Stimulated activated CD8-positive, alpha-beta memory T cell treated with anti-CD3 and anti-CD28 coated beads, Interleukin-7, amount 100 ng/mL, for 4 hours (primary cell): ENCODE results near the gene OAF.
"Not testable (repeated sequence)": the region's sequence is repeated elsewhere in the genome, so short reads cannot be mapped to it uniquely, and the experiment has no call there.

Experiments
- DNase-seq, 2 donors: peaks; one replicate each; pipeline ENCODE4 v3.0.0-alpha.2; 2020; ENCODE audit warnings: low read depth in 2 of 2

OAF gene

GRCh38 chr11:120240866-120241265 lies 30.0 kb downstream of the OAF start:
- DNase-seq: no peak

GRCh38 chr11:120241277-120241676 lies 30.4 kb downstream of the OAF start:
- no peak for DNase-seq

- DNase-seq: no peak
Observed at GRCh38 chr11:120243221-120243620, 32.4 kb downstream of the OAF start.

GRCh38 chr11:120244476-120245365 lies 33.9 kb downstream of the OAF start:
- DNase-seq: no peak

GRCh38 chr11:120245434-120245833 lies 34.6 kb downstream of the OAF start:
- no peak for DNase-seq

- no peak for DNase-seq
Observed at GRCh38 chr11:120248551-120249278, 37.9 kb downstream of the OAF start.

GRCh38 chr11:120249279-120250262 lies 38.7 kb downstream of the OAF start:
- DNase-seq: no peak

- DNase-seq: not testable (repeated sequence)
Observed at GRCh38 chr11:120253377-120253776, 42.5 kb downstream of the OAF start.

GRCh38 chr11:120254788-120255518 lies 44.1 kb downstream of the OAF start:
- DNase-seq: no peak

GRCh38 chr11:120255519-120255866 lies 44.7 kb downstream of the OAF start:
- DNase-seq: no peak

GRCh38 chr11:120256178-120256577 lies 45.3 kb downstream of the OAF start:
- no peak for DNase-seq

- no peak for DNase-seq
Observed at GRCh38 chr11:120256779-120257178, 45.9 kb downstream of the OAF start.

GRCh38 chr11:120257346-120257745 lies 46.5 kb downstream of the OAF start:
- DNase-seq: no peak

- DNase-seq: no peak
Observed at GRCh38 chr11:120258661-120259060, 47.8 kb downstream of the OAF start.

- no peak for DNase-seq
Observed at GRCh38 chr11:120259241-120259640, 48.4 kb downstream of the OAF start.

- DNase-seq: no peak
Observed at GRCh38 chr11:120259988-120260565, 49.2 kb downstream of the OAF start.

- DNase-seq: no peak
Observed at GRCh38 chr11:120260616-120261015, 49.8 kb downstream of the OAF start.

- no peak for DNase-seq
Observed at GRCh38 chr11:120261321-120261720, 50.5 kb downstream of the OAF start.

GRCh38 chr11:120261931-120262330 lies 51.1 kb downstream of the OAF start:
- DNase-seq: no peak

GRCh38 chr11:120267319-120267718 lies 56.5 kb downstream of the OAF start:
- DNase-seq: no peak

- no peak for DNase-seq
Observed at GRCh38 chr11:120268686-120269085, 57.9 kb downstream of the OAF start.
